SK-N-SH (cell line): ENCODE measurements around the gene GNAS-AS1. TPM values are rescaled to one million over a fixed set of nuclear protein-coding genes. Genes with fewer than 3 reads are reported as not detected.
"Not testable (repeated sequence)": the region's sequence is repeated elsewhere in the genome, so short reads cannot be mapped to it uniquely, and the experiment has no call there.

Source experiments
- CTCF ChIA-PET: fragments of 300-600, 350-600 bp; formaldehyde crosslinking; extraction: SDS; loops from one replicate; lab custom pipeline; 2021; lab: Yijun Ruan, JAX
- POLR2A ChIA-PET: fragments of 350-600 bp; sonication (Branson Sonifier 250); formaldehyde crosslinking; extraction: SDS; loops from one replicate; lab custom pipeline; 2020; ENCODE audit warnings: antibody characterized with exemption, inconsistent platforms; lab: Yijun Ruan, JAX
- DNase-seq: peaks from one replicate; pipeline ENCODE4 v3.0.0; 2012
- H2AFZ ChIP-seq: fragments of 200-600 bp; sonication (generic); 2 replicates; pipeline ENCODE4 v1.8.1; 2016; ENCODE audit warnings: antibody characterized with exemption, mild to moderate bottlenecking, low read depth
- H3F3A ChIP-seq: fragments of 200-600 bp; sonication (generic); replicated peaks from 2 replicates; pipeline ENCODE3; 2016; ENCODE audit warnings: antibody characterized with exemption, mild to moderate bottlenecking; ENCODE audit not compliant: insufficient read depth
- H3K27ac ChIP-seq, 2 experiments: fragments of 200-500 bp in 1 of 2; fragments of 200-600 bp in 1 of 2; sonication (Bioruptor generic) in 1 of 2; sonication (generic), shearing (Covaris generic) in 1 of 2; 2 replicates each; pipeline versions ENCODE4 v1.5.1 to v1.6.1; 2014 to 2016; ENCODE audit warnings: low read depth in 2 of 2, inconsistent platforms in 1 of 2, low read length in 1 of 2, mild to moderate bottlenecking in 1 of 2, mixed read lengths in 1 of 2
- H3K27me3 ChIP-seq: fragments of 200-600 bp; sonication (generic), shearing (Covaris generic); 2 replicates; pipeline ENCODE4 v1.6.1; 2016; ENCODE audit warnings: mixed run types; ENCODE audit not compliant: insufficient read depth
- H3K36me3 ChIP-seq, 2 experiments: fragments of 200-500 bp in 1 of 2; fragments of 200-600 bp in 1 of 2; sonication (Bioruptor generic) in 1 of 2; sonication (generic) in 1 of 2; replicated peaks in 1 of 2; 2 replicates each; pipeline versions ENCODE3 to v1.5.1; 2014 to 2016; ENCODE audit warnings: low read length in 1 of 2, mild to moderate bottlenecking in 1 of 2; ENCODE audit not compliant: insufficient read depth in 2 of 2, control insufficient read depth in 1 of 2
- H3K4me1 ChIP-seq, 2 experiments: fragments of 200-500 bp in 1 of 2; fragments of 200-600 bp in 1 of 2; sonication (Bioruptor generic) in 1 of 2; sonication (generic), shearing (Covaris generic) in 1 of 2; 2 replicates each; pipeline versions ENCODE4 v1.5.1 to v1.6.1; 2014 to 2016; ENCODE audit warnings: low read depth in 1 of 2, low read length in 1 of 2, mixed run types in 1 of 2; ENCODE audit not compliant: insufficient read depth in 2 of 2, control insufficient read depth in 1 of 2
- H3K4me2 ChIP-seq: fragments of 200-600 bp; sonication (generic), shearing (Covaris generic); 2 replicates; pipeline ENCODE4 v1.6.1; 2017; ENCODE audit warnings: mixed run types
- H3K4me3 ChIP-seq, 2 experiments: fragments of 200-500 bp in 1 of 2; fragments of 200-600 bp in 1 of 2; sonication (Bioruptor generic) in 1 of 2; sonication (generic), shearing (Covaris generic) in 1 of 2; 2 replicates each; pipeline versions ENCODE4 v1.5.1 to v1.8.1; 2014 to 2016; ENCODE audit warnings: low read depth in 2 of 2, inconsistent platforms in 1 of 2, low read length in 1 of 2, mild to moderate bottlenecking in 1 of 2, mixed read lengths in 1 of 2, moderate library complexity in 1 of 2
- H3K79me2 ChIP-seq: fragments of 200-600 bp; sonication (generic); 2 replicates; pipeline ENCODE4 v1.8.1; 2017; ENCODE audit warnings: mild to moderate bottlenecking; ENCODE audit not compliant: insufficient read depth
- H3K9ac ChIP-seq: fragments of 200-600 bp; sonication (generic); 2 replicates; pipeline ENCODE4 v1.6.1; 2017; ENCODE audit warnings: mixed run types
- H3K9me2 ChIP-seq: fragments of 200-600 bp; sonication (generic); 2 replicates; pipeline ENCODE4 v1.6.1; 2017; ENCODE audit warnings: mixed run types
- H3K9me3 ChIP-seq: fragments of 200-600 bp; sonication (generic); 2 replicates; pipeline ENCODE4 v1.6.1; 2017; ENCODE audit warnings: mixed run types, mild to moderate bottlenecking, moderate library complexity
- H4K20me1 ChIP-seq: fragments of 200-600 bp; sonication (generic); 2 replicates; pipeline ENCODE4 v1.6.1; 2017; ENCODE audit warnings: mild to moderate bottlenecking, mixed run types; ENCODE audit not compliant: insufficient read depth
- CHD2 ChIP-seq: fragments of 150-350 bp; IDR thresholded peaks from 2 replicates; pipeline ENCODE4 v1.6.1; 2018; ENCODE audit warnings: low read length; ENCODE audit not compliant: partially characterized antibody
- ELF1 ChIP-seq: IDR thresholded peaks from 2 replicates; pipeline ENCODE4 v1.4.0; 2012
- EP300 ChIP-seq, 2 experiments: IDR thresholded peaks; 2 replicates each; pipeline versions ENCODE4 v1.4.0 to v1.6.1; 2012; ENCODE audit warnings: borderline replicate concordance in 1 of 2, low read depth in 1 of 2, low read length in 1 of 2
- EZH2phosphoT487 ChIP-seq: fragments of 200-600 bp; sonication (generic); IDR thresholded peaks from 2 replicates; pipeline ENCODE4 v1.6.1; 2017; ENCODE audit warnings: low read depth, mixed run types, mild to moderate bottlenecking, antibody characterized with exemption, moderate library complexity, borderline replicate concordance
- FOXJ3 ChIP-seq: sonication (generic); formaldehyde crosslinking; IDR thresholded peaks from 2 replicates; pipeline ENCODE4 v1.5.1; 2020; ENCODE audit warnings: mild to moderate bottlenecking, missing genetic modification reagents
- GABPA ChIP-seq: IDR thresholded peaks from 2 replicates; pipeline ENCODE4 v1.4.0; 2012; ENCODE audit warnings: low read depth, mild to moderate bottlenecking
- JUND ChIP-seq: IDR thresholded peaks from 2 replicates; pipeline ENCODE4 v1.4.0; 2012
- MEF2A ChIP-seq: IDR thresholded peaks from 2 replicates; pipeline ENCODE4 v1.4.0; 2012; ENCODE audit warnings: low read depth, borderline replicate concordance
- NFIC ChIP-seq: IDR thresholded peaks from 2 replicates; pipeline ENCODE4 v1.4.0; 2012; ENCODE audit warnings: borderline replicate concordance
- REST ChIP-seq: IDR thresholded peaks from 2 replicates; pipeline ENCODE4 v1.6.1; 2012; ENCODE audit warnings: mild to moderate bottlenecking, low read depth, low read length, moderate library complexity
- RXRA ChIP-seq: IDR thresholded peaks from 2 replicates; pipeline ENCODE4 v1.4.0; 2012; ENCODE audit warnings: low read depth, mild to moderate bottlenecking, borderline replicate concordance
- SIN3A ChIP-seq: IDR thresholded peaks from 2 replicates; pipeline ENCODE4 v1.6.1; 2012; ENCODE audit warnings: low read depth, mild to moderate bottlenecking, low read length, moderate library complexity, borderline replicate concordance
- SMC3 ChIP-seq: IDR thresholded peaks from 2 replicates; pipeline ENCODE4 v1.6.1; 2012; ENCODE audit warnings: low read depth, low read length, improper control_type of control experiment
- TAF1 ChIP-seq: IDR thresholded peaks from 2 replicates; pipeline ENCODE4 v1.6.1; 2012; ENCODE audit warnings: low read depth, mild to moderate bottlenecking, low read length, moderate library complexity, borderline replicate concordance
- TEAD4 ChIP-seq: IDR thresholded peaks from 2 replicates; pipeline ENCODE4 v1.4.0; 2012; ENCODE audit warnings: mild to moderate bottlenecking, borderline replicate concordance; ENCODE audit not compliant: insufficient read depth
- YY1 ChIP-seq: IDR thresholded peaks from 2 replicates; pipeline ENCODE4 v1.4.0; 2012; ENCODE audit warnings: low read depth, mild to moderate bottlenecking
- WGBS: methylation state at CpG from one replicate; pipeline ENCODE4 v1.1.6; 2017; ENCODE audit warnings: low lambda C conversion rate; 5-methylcytosine and 5-hydroxymethylcytosine counted together
- polyA plus RNA-seq, 3 experiments: library from polyadenylated mRNA; depleted of rRNA; stranded (reverse); fragments of >200 nt; gene quantifications; 2 replicates each; pipeline ENCODE4 v1.2.3, GENCODE V29; 2012
- TF ChIP-seq, protein P1 (sequence below): fragments of 150-350 bp; IDR thresholded peaks from 2 replicates; pipeline ENCODE4 v1.6.1; 2016; ENCODE audit warnings: mild to moderate bottlenecking, low read depth, low read length
- TF ChIP-seq, protein P2 (sequence below): IDR thresholded peaks from 2 replicates; pipeline ENCODE4 v1.4.0; 2012; ENCODE audit warnings: low read depth, borderline replicate concordance

Gene GNAS-AS1
- polyA plus RNA-seq, 1 of the 3 experiments (the other 2 are of a cell fraction) = 1.5 TPM

- no peak for TF ChIP-seq EP300 (IDR thresholded peaks at IDR 0.05; ENCODE audit: borderline replicate concordance in 1 of 2, low read depth in 1 of 2, low read length in 1 of 2)
Measured at GRCh38 chr20:58832457-58832856, 18.2 kb downstream of the GNAS-AS1 start (continued).

DNA sequence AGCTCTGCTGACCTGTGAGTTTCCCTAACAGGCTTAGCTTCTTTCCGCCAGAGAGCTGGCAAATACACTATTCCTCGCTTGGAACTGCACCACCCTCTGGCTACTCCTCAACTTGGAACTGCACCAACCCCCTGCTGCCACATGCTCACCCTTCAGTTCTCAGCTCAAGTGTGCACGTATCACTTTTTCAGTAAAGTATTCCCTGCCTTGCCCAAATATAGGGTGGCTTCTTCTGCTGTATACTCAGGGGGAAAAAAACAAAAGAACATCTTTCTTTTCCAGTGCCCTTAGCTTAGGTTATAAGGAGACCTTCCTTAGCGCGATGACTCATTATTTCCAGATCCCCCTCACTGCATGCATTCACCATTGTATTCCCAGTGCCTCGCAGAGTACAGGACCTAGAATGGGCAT, 21.2 kb downstream of the GNAS-AS1 start:
- Histone ChIP-seq H3K36me3 (no peaks in the 10 kb centered on the region), H3K79me2 (peaks cover 16% of the 10 kb centered on the region; the same call in 1 of the 2 replicates), H4K20me1 (no peaks in the 10 kb centered on the region), H3K27me3 (no peaks in the 10 kb centered on the region), H2AFZ (no peak overlapping the region), H3K9me2 (no peaks in the 10 kb centered on the region), H3F3A (no peaks in the 10 kb centered on the region), H3K4me1 (no peaks in the 10 kb centered on the region), H3K9me3 (no peaks in the 10 kb centered on the region), H3K27ac (no peak overlapping the region), H3K4me2 (no peak overlapping the region), H3K4me3 (no peak overlapping the region), H3K9ac (no peak overlapping the region)
- TF ChIP-seq, protein P1, sequence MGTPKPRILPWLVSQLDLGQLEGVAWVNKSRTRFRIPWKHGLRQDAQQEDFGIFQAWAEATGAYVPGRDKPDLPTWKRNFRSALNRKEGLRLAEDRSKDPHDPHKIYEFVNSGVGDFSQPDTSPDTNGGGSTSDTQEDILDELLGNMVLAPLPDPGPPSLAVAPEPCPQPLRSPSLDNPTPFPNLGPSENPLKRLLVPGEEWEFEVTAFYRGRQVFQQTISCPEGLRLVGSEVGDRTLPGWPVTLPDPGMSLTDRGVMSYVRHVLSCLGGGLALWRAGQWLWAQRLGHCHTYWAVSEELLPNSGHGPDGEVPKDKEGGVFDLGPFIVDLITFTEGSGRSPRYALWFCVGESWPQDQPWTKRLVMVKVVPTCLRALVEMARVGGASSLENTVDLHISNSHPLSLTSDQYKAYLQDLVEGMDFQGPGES = no peak
- TF ChIP-seq RXRA (no peak), TEAD4 (no peak), TAF1 (no peak), JUND (no peak), CHD2 (no peak), FOXJ3 (CRISPR knock-in tag) (no peak), MEF2A (no peak), REST (no peak), NFIC (no peak), ELF1 (no peak), GABPA (no peak), YY1 (no peak), EZH2phosphoT487 (no peak), SMC3 (no peak), SIN3A (no peak)
- TF ChIP-seq, protein P2, sequence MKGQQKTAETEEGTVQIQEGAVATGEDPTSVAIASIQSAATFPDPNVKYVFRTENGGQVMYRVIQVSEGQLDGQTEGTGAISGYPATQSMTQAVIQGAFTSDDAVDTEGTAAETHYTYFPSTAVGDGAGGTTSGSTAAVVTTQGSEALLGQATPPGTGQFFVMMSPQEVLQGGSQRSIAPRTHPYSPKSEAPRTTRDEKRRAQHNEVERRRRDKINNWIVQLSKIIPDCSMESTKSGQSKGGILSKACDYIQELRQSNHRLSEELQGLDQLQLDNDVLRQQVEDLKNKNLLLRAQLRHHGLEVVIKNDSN = no peak
- no peak for DNase-seq
- ChIA-PET POLR2A (no interaction called here), CTCF (interaction anchor here (0.8 to 1.5 kb wide), 3 partner anchors 10 to 690 kb away, joined by 3 to 7 read pairs (median 3); no protein-coding TSS in a partner anchor)
- WGBS = 57% methylated on average over 6 of the region's 6 CpGs

- H3K79me2 ChIP-seq = peaks cover 16% of the 10 kb centered on the region; the same call in 1 of the 2 replicates
- H4K20me1 ChIP-seq, H3K9me3 ChIP-seq, H3K4me2 ChIP-seq, H3K9ac ChIP-seq, POLR2A ChIA-PET, H3K36me3 ChIP-seq, H3K27me3 ChIP-seq, DNase-seq, H3K4me1 ChIP-seq, H3F3A ChIP-seq, H3K4me3 ChIP-seq, H3K9me2 ChIP-seq, H2AFZ ChIP-seq, H3K27ac ChIP-seq: not testable (repeated sequence)
- 96% methylated on average over 4 of the region's 5 CpGs for WGBS
- CTCF ChIA-PET = interaction anchor here (0.8 to 1.5 kb wide), 2 partner anchors 11 to 690 kb away, joined by 3 to 7 read pairs; no protein-coding TSS in a partner anchor
Measured at GRCh38 chr20:58828804-58829203, 21.9 kb downstream of the GNAS-AS1 start.
